DMS114 treated with DMSO at 0.1 percent for 48 hours (cell line): ENCODE measurements around the gene PITPNM3.

Experiments used
- DNase-seq: peaks from one replicate; lab custom pipeline; 2025; ENCODE audit not compliant: unreplicated experiment; lab: John Stamatoyannopoulos, UW

PITPNM3 gene

DNA sequence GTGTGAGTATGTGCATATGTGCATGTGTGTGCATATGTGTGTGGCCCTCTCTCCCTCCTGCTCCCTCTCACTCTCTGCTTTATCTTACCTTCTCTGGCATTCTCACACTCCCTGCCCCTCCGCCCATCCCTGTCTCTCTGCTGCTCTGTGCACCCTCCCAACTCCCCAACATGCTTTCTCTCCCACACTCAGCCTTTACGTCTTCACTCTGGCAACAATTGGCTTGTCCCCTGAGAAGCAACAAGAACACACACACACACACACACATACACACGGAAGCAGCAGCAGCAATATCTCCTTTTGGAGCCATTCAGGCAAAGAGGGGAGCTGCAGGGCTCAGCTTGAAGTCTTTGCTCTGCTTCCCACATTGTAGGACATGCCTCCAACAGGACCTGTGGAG, 27.8 kb downstream of the PITPNM3 start:
- DNase-seq = no peak

DNA sequence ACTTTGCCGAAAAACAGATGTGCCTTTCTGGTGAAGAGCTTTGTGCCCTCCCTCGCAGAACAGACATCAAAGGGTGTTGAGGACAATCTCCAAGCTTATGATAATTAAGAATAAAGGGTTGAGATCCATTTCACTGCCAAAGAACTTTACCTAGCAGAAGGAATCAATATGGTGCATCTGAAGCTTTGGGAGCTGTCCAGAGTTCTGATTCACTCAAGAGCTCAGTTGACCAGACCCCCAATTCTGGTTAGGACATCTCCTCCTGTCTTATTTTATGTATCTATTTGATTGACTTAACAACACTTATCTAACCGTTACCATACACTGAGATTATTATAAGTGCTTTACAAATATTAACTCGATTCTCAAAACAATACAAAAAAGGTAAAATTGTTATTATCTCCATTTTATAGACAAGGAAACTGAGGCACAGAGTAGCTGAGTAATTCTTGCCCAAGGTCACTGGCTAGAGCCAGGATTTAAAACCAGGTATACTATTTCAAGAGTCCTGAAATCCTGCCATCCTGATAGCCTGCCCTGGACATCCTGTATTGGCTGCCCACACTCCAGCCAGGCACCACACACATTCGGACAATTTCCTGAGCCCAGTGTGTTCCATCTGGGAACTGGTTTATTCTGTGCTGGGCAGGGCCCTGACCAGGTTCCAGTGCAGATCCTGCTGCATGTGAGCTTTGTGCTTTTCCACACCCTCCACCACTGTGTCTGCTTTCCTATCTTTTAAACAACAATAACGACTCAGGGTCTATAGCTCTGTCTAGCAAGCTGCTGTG, 29.8 kb downstream of the PITPNM3 start:
- no peak for DNase-seq

DNA sequence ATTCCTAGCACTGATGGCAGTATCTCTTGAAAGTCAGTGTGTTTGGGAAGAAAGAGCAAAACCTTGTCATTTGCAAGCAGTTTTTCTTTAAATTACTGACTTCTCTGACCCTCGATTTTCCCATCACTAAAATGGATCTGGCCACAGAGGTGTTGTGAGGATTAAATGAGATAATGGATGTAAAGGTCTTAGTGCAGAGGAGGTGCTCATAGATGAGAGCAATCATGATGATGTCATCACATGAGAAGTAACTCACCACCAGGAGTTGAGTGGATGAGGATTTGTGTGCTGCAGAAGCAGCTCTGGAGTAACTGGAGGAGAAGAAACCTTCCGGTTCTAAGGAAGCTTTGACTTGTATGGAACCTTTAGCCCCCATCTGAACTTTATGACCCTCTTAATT, 30.6 kb downstream of the PITPNM3 start:
- DNase-seq = no peak

DNA sequence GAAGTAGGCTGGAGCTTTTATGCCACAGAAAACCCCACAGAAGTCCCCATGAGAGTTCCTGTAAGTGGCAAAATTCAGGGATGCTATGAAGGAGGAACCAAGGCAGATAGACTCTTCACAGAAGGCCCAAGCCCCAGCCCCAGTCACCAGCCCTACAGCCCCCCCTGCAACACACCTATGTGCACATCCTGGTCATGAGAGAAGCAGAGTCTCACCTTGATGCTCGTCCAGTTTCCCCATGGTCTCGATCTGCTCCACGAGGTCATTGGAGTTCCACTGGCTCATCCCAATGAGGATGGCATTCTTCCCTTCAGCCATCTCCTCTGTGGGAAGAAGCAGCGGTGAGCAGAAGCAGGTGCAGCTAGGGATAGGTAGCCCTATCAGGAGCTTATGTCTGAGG, 31.2 kb downstream of the PITPNM3 start:
- DNase-seq = no peak

DNA sequence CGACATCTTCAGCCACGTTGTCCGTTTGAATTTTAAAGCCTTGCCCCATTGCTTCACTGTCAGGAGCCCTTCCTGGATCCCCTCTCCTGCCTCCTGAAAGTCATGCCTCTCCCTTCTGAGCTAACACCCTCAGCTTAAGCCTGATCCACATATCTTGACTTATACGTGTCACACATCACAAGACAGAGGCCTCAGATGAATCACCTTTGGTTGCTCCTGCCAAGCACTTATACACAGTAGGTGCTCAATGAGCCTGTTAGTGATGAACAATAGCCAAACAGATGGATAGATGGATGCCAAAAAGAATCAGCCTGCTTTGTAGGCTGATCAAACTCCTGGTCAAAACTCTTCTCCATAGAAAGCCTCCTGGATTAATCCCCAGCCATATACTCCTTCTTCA, 31.8 kb downstream of the PITPNM3 start:
- no peak for DNase-seq

DNA sequence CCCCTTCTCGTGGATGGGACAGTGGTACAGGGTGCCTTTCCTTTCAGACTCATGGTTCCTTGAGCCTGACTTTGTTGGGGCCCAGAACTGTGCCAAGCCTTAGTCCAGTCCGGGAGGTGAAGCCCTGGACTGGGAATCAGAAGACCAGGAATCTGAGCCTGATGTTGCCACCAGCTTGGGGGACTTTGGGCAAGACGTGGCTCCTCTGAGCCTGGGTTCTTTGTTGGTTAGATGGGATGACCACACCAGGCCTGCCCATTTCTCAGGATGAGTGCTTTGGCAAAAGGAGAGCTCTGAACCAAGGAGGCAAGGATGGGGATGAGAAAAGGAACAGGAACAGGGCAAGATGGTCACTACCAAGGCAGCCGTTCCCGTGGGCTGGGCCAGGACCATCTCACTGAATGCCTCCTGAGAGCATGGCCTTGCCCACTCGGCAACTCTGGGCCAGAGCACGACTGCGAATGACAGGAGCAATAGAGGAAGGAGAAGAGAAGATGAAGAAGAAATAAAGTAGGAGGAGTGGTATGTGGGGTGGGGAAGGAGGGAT, 32.5 kb downstream of the PITPNM3 start:
- DNase-seq = no peak

DNA sequence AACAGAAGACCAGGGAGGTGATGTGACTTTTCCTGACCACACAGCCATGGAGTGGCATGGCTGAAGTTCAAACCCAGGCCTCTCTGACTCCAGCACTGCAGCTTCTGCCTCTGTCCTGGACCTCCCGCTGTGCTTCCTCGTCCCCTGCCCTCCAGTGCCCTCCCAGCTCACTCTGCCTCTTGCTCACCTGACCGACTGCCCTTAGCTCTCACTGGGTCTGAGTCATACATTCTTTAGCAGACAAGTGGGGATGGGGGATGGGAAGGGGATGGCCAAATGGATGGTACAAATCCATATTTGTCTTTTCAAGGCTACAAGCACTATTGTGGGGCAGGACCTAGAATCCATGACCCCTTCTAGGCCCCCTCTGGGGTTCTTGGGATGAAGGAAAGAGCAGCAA, 33.0 kb downstream of the PITPNM3 start:
- no peak for DNase-seq

DNA sequence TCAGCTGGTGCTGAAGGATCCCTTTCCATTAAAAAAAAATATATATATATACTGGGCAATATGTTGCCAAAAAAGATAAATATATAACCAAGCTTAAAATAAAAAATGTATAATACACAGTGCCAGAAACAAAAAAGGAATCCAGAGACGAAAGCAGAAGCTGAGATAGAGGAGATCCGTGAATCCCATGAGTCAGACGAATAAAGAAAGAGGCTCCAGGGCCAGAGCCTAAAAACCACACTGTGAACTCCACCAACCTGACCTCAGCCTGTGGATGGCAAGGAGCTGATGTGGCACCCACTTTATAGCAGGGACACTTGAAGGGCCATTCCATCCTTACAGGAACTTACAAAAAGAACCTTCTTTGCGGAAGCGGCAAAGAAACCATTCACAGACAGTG, 34.8 kb downstream of the PITPNM3 start:
- no peak for DNase-seq

DNA sequence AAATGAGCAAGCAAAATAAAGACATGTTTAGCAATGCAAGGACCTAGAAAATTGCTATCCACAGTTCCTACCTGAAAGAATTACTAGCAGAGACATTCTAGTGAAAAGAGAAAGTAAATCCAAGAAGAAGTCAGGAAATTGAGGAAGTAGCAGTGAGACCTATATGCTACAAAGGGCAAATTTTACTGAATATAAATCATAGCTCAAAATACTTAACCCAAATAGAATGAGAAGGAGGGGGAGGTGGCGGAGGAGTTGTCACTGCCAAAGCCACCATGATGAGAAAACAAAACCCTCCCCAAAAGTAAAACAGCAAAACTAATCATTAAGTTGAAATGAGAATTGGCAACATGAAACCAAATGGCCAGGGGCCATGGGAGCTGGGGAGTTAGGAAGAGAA, 39.3 kb downstream of the PITPNM3 start:
- no peak for DNase-seq

DNA sequence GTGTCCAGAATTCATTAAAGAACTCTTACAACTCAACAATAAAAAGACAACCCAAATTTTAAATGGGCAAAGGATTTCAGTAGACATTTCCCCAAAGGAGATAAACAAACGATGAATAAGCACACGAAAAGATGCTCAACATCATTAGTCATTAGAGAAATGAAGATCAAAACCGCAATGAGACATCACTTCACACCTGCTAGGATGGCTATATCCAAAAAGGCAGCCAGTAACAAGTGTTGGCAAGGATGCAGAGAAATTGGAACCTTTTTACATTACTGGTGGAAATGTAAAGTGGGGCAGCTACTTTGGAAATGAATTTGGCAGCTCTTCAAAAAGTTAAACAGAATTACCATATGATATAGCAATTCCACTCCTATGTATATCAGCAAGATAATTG, 42.0 kb downstream of the PITPNM3 start:
- DNase-seq = no peak

DNA sequence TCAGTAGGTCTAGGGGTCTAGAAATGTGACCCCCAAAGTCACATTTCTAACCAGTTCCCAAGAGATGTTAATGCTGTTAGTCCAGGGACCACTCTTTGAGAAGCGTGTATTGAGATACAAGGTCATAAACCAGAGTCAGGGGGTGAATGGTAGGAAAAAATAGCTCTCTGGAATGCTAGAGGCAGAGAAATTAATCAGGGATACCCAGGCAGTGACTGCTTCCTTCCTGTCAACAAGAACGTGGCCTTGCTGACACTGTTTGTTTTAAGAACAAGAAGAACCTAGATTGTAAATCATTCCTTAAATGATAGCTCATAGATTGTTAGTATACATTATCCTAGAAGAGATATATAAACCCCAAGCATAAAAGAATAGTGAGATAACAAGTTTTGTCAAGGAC, 43.8 kb downstream of the PITPNM3 start:
- no peak for DNase-seq

DNA sequence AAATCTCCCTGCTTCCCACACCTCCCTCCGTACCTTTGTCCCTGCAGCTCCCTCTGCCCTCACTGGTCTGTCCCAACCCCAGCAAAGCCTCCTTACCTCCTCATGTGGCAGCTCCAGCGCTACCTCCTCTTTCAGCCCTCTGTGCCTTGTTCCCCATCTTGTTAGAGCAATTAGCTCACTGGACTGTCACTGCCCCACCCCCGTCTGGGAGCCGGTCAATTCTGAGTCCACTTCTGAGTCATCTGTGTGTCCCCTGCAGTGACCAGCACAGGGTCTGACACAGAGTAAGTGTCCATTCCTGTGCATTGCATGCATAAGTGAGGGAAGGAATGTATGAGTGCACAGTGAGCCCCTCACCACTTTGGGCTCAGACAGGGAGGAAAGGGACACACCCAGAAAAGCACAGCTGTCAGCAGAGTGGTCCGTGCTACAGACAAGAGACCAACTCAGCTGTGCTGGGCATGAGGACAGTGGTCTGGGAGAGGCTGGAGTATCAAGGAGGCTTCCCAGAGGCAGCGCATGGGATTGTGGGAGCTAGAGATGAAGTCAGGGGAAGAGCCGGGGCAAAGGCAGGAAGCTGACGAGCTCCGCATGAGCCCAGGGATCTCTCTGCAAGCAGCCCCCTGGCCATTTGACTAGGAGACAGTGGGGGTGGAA, 45.9 kb downstream of the PITPNM3 start:
- no peak for DNase-seq

DNA sequence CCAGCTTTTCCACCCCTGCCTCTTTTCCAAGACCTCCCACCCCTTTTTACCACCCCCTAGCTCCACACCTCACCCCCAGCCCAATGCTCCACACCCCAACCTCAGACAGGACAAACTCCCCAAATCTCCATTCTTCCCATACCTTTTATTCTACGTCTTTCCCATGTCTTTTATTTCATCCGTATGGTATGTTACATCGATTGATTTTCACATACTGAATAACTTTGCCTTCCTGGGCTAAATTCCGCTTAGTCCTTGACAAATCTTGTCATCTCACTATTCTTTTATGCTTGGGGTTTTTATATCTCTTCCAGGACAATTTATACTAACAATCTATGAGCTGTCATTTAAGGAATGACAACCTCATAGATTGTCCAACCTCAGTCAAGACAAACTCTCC, 46.4 kb downstream of the PITPNM3 start:
- DNase-seq = no peak

DNA sequence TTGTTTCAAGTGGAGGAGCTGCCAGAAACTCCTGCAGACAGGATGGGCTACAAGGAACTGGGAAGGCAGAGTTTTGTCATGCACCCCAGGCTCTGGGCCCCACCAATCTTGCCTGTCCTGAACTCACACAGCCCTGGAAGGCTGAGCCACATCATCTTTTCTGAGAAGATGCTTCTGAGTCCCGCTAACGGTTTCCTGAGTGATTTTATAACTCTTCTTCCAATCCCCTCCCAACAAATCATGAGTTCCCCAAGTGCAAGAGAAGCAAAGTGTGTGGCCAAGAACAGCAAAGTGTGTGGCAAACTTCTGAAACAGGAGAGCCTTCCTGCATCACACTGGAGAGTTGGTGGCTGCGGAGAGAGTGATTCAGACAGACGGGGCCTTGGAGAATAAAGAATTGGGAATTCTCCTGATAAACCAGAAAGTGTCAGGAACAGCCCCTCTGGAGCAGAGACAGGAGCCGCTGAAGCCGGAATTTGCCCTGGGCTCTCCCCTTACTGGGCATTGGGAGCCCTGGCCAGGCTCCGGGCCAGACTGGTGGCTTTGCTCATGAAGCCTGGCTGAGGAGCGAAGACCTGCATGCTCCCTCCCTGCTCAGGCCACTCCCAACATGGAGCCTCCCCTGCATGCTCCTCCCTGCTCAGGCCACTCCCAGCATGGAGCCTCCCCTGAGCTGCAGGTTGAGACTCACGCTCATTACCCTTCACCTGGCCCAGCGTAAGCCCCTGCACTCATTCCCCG, 47.2 kb downstream of the PITPNM3 start:
- no peak for DNase-seq

DNA sequence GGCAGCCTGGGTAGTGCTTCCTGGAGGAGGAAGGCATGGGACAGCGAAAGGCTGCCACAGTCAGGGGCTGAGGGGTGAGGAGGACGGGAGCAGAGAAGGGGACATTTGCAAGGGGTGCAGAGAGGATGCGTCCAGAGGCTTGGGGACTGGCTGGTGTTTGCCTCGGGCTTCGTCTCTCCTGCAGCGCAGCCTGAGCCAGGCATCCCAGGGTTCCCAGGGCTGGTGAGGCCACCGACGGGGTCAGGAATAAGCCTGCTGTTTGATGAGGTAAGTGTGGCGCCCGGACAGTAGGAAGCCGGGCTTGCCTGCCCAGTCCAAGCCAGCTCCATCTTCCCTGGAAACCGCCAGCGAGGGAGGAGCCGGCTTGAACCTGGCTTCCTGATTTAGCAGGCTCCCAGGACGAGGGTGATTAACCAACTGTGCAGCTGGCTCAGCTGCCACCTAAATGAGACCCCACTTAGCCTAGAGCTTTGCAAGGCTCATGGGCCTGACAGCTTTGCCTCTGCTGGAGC, 47.8 kb downstream of the PITPNM3 start:
- no peak for DNase-seq

DNA sequence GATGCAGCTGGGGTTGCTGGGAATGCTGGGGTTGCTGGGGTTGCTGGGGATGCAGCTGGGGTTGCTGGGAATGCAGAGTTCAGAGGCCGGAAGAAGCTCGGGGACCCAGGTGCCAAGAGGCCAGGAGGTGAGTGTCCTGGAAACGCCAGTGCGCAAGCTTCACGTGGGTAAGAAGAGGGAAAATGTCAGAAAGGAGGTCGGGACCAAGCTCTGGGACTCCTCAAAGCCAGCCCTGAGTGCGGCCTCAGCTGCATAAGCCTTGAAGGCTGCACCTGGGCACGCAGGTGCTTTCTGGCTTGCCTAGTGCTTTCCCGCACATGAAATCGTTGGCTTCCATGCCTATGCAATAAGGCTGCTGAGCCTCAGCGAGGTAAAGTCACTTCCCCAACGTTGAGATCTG, 48.3 kb downstream of the PITPNM3 start:
- no peak for DNase-seq

DNA sequence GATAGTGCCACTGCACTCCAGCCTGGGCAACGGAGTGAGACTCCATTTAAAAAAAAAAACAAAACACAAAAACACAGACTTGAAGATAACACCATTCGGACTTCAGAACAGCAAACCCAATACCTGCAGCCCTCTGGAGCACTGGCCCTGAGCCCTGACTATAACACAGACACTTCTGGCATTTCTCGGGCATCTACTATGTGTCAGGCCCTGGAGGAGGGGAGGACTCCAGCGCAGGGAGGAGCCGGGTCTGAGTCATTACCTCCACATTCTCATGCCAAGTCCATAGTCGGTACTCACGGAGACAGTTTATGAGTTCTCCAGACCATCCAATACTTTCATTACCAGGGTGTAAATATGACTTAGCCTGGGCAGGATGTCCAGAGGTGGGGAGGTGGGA, 48.8 kb downstream of the PITPNM3 start:
- DNase-seq = no peak

DNA sequence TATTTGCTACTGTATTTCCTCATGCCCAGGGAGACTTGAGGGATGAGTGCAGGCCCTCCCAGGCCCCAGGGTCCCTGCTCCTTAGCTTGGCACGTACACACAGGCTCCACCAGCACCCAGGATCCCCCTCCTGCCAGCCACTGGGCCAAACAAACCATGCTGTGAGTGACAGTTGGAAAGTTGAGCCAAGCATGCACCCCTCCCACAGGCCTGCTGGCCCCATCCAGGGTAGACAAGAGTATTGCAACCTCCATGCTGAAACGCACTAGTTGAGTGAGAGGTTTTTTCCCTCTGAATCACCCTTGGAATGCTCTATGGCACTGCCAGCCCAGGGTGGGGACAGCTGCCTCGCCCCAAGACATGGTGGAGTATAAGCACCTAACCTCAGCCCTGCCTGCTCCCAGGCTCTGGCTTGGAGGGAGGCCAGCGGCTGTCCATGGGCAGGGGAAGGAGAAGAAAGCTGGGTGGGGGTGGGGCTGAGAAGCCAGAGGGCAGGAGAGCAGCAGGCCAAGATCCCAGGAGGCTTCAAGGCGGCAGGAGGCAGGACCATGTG, 49.6 kb downstream of the PITPNM3 start:
- no peak for DNase-seq

DNA sequence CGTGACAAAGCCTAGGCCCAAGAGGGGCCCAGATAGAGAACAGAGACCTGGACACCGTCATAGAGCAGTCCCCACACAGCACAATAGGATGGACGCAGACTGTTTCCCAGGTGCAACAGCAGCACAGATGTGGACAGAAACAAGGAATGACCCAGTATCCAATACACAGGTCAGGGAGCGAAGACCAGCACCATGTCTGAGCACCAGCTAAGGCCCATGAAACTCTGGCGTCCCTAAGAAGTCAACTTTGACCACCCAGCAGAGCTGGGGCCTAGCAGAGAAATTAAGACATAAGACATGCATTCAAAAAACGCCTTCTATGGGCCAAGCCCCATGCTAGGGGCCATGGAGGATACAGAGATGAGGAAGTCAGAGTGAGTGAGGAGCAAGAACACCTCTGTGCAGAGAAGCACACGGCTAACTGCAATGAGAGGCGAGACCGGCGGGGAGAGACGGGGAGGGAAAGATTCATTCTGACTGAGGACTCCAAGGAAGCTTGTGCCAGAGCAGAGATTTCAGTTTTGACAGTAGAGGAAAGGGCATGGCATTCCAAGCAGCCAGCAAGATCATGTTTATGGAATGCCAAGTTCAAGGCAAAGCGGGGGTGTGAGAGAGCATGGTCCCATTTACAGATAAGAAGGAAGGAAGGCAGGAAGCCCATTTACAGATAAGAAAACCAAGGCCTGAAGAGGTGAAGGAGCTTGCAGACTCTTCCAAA, 50.8 kb downstream of the PITPNM3 start:
- no peak for DNase-seq

DNA sequence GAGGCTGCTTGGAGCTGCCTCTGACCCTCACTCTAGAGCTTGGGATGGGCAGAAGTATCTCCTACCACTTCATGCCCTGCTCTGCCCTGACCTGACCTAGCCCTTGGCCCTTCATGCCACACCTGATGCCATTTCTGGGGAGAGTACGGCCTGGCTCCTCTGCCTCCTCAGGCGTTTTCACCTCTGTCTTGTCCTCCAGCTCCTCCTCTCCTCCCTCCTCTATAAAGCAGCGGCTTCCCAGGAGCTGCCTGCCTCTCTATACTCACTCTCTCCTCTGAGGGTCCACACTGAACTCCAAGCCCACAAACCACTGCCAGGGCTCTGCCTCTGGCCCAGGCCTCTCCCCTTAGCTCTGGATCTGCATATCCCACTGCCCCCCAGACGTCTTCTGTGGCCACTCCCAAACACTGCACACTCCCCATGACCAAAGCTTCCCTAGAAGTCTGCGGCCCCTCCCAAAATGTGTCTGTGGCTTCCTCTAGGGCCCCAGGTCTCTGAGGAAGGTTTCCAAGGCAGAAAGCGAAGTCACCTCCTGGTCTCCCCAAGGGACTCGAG, 52.6 kb downstream of the PITPNM3 start:
- DNase-seq = no peak
